ENCODE measurements around the gene TAGAP. TPM values are rescaled to one million over a fixed set of nuclear protein-coding genes. Genes with fewer than 3 reads are reported as not detected.

TAGAP gene
- total RNA-seq, 1 experiment from 2014 or later: 5.7 TPM

GRCh38 chr6:159064477-159064876, 19.7 kb upstream of the TAGAP start:
- Histone ChIP-seq H3K4me1 (replicated peaks) (no peaks in the 10 kb centered on the region), H3K27ac (no peak overlapping the region), H3K4me3 (no peak overlapping the region), H3K36me3 (no peaks in the 10 kb centered on the region), H3K9me3 (replicated peaks) (0 out of 2 replicates have a peak, but pooled peaks cover 3% of the 10 kb centered on the region), H3K27me3 (replicated peaks) (no peaks in the 10 kb centered on the region; the same call in 1 of the 2 replicates)
- DNase-seq (ENCODE audit: low read depth in 1 of 2, low spot score in 2 of 2): no peak

GRCh38 chr6:159063549-159063948, 18.8 kb upstream of the TAGAP start:
- H3K27ac ChIP-seq: no peak overlapping the region
- no peaks in the 10 kb centered on the region for H3K4me1 ChIP-seq (replicated peaks)
- H3K27me3 ChIP-seq (replicated peaks): no peaks in the 10 kb centered on the region; the same call in 1 of the 2 replicates
- H3K36me3 ChIP-seq: no peaks in the 10 kb centered on the region
- DNase-seq (ENCODE audit: low read depth in 1 of 2, low spot score in 2 of 2): no peak
- H3K4me3 ChIP-seq: no peak overlapping the region
- H3K9me3 ChIP-seq (replicated peaks): 0 out of 2 replicates have a peak, but pooled peaks cover 3% of the 10 kb centered on the region

GRCh38 chr6:159062976-159063375, 18.2 kb upstream of the TAGAP start:
- Histone ChIP-seq H3K36me3 (no peaks in the 10 kb centered on the region), H3K4me1 (replicated peaks) (no peaks in the 10 kb centered on the region), H3K27ac (no peak overlapping the region), H3K27me3 (replicated peaks) (no peaks in the 10 kb centered on the region; the same call in 1 of the 2 replicates), H3K9me3 (replicated peaks) (0 out of 2 replicates have a peak, but pooled peaks cover 3% of the 10 kb centered on the region), H3K4me3 (no peak overlapping the region)
- no peak for DNase-seq (ENCODE audit: low read depth in 1 of 2, low spot score in 2 of 2)

GRCh38 chr6:159062564-159062945, 17.8 kb upstream of the TAGAP start:
- 0 out of 2 replicates have a peak, but pooled peaks cover 3% of the 10 kb centered on the region for H3K9me3 ChIP-seq (replicated peaks)
- DNase-seq (ENCODE audit: low read depth in 1 of 2, low spot score in 2 of 2): no peak
- H3K27ac ChIP-seq: no peak overlapping the region
- H3K27me3 ChIP-seq (replicated peaks): no peaks in the 10 kb centered on the region; the same call in 1 of the 2 replicates
- H3K4me1 ChIP-seq (replicated peaks): no peaks in the 10 kb centered on the region
- H3K36me3 ChIP-seq: no peaks in the 10 kb centered on the region
- H3K4me3 ChIP-seq: no peak overlapping the region

GRCh38 chr6:159061805-159062563, 17.2 kb upstream of the TAGAP start:
- Histone ChIP-seq H3K27me3 (replicated peaks) (no peaks in the 10 kb centered on the region; the same call in 1 of the 2 replicates), H3K36me3 (no peaks in the 10 kb centered on the region)

GRCh38 chr6:159061146-159061545, 16.4 kb upstream of the TAGAP start:
- Histone ChIP-seq H3K9me3 (replicated peaks) (0 out of 2 replicates have a peak, but pooled peaks cover 3% of the 10 kb centered on the region), H3K4me3 (no peak overlapping the region), H3K36me3 (no peaks in the 10 kb centered on the region), H3K27me3 (replicated peaks) (no peaks in the 10 kb centered on the region; the same call in 1 of the 2 replicates), H3K27ac (no peak overlapping the region), H3K4me1 (replicated peaks) (peaks cover 9% of the 10 kb centered on the region; the same call in 1 of the 2 replicates)
- DNase-seq (ENCODE audit: low read depth in 1 of 2, low spot score in 2 of 2): no peak

More at GRCh38 chr6:159061805-159062563, 17.2 kb upstream of the TAGAP start:
- H3K27ac ChIP-seq: no peak overlapping the region
- H3K4me1 ChIP-seq (replicated peaks): peaks cover 1% of the 10 kb centered on the region; the same call in 1 of the 2 replicates
- no peak overlapping the region for H3K4me3 ChIP-seq
- 0 out of 2 replicates have a peak, but pooled peaks cover 3% of the 10 kb centered on the region for H3K9me3 ChIP-seq (replicated peaks)
- DNase-seq (ENCODE audit: low read depth in 1 of 2, low spot score in 2 of 2): no peak

- Histone ChIP-seq H3K9me3 (replicated peaks) (no peaks in the 10 kb centered on the region), H3K4me3 (no peak overlapping the region), H3K27ac (no peak overlapping the region), H3K4me1 (replicated peaks) (peaks cover 10% of the 10 kb centered on the region; the same call in 1 of the 2 replicates), H3K36me3 (no peaks in the 10 kb centered on the region), H3K27me3 (replicated peaks) (no peaks in the 10 kb centered on the region; the same call in 1 of the 2 replicates)
- no peak for DNase-seq (ENCODE audit: low read depth in 1 of 2, low spot score in 2 of 2)
Observed at GRCh38 chr6:159059885-159060506, 15.2 kb upstream of the TAGAP start.

- Histone ChIP-seq H3K27me3 (replicated peaks) (no peaks in the 10 kb centered on the region; the same call in 1 of the 2 replicates), H3K4me1 (replicated peaks) (peaks cover 10% of the 10 kb centered on the region; the same call in 1 of the 2 replicates), H3K36me3 (no peaks in the 10 kb centered on the region), H3K9me3 (replicated peaks) (no peaks in the 10 kb centered on the region), H3K4me3 (no peak overlapping the region), H3K27ac (no peak overlapping the region)
- no peak for DNase-seq (ENCODE audit: low read depth in 1 of 2, low spot score in 2 of 2)
Observed at GRCh38 chr6:159059141-159059540, 14.3 kb upstream of the TAGAP start.

GRCh38 chr6:159056899-159057298, 12.1 kb upstream of the TAGAP start:
- Histone ChIP-seq H3K27me3 (replicated peaks) (no peaks in the 10 kb centered on the region), H3K9me3 (replicated peaks) (no peaks in the 10 kb centered on the region), H3K4me1 (replicated peaks) (peaks cover 10% of the 10 kb centered on the region), H3K27ac (no peak overlapping the region), H3K36me3 (no peaks in the 10 kb centered on the region), H3K4me3 (no peak overlapping the region)
- no peak for DNase-seq (ENCODE audit: low read depth in 1 of 2, low spot score in 2 of 2)

- H3K36me3 ChIP-seq: no peaks in the 10 kb centered on the region
- DNase-seq (ENCODE audit: low read depth in 1 of 2, low spot score in 2 of 2): no peak
- H3K4me1 ChIP-seq (replicated peaks): peaks cover 14% of the 10 kb centered on the region
- no peak overlapping the region for H3K4me3 ChIP-seq
- no peaks in the 10 kb centered on the region for H3K27me3 ChIP-seq (replicated peaks)
- H3K9me3 ChIP-seq (replicated peaks): no peaks in the 10 kb centered on the region
- no peak overlapping the region for H3K27ac ChIP-seq
Observed at GRCh38 chr6:159056432-159056831, 11.6 kb upstream of the TAGAP start.

GRCh38 chr6:159056003-159056402, 11.2 kb upstream of the TAGAP start:
- Histone ChIP-seq H3K9me3 (replicated peaks) (no peaks in the 10 kb centered on the region), H3K4me3 (no peak overlapping the region), H3K27ac (no peak overlapping the region), H3K4me1 (replicated peaks) (peaks cover 16% of the 10 kb centered on the region), H3K36me3 (no peaks in the 10 kb centered on the region), H3K27me3 (replicated peaks) (no peaks in the 10 kb centered on the region)
- no peak for DNase-seq (ENCODE audit: low read depth in 1 of 2, low spot score in 2 of 2)

GRCh38 chr6:159053781-159054398, 9.1 kb upstream of the TAGAP start:
- H3K27me3 ChIP-seq (replicated peaks): no peaks in the 10 kb centered on the region
- H3K4me3 ChIP-seq: no peak overlapping the region
- peaks cover 37% of the 10 kb centered on the region for H3K4me1 ChIP-seq (replicated peaks)
- H3K27ac ChIP-seq: no peak overlapping the region
- no peak for DNase-seq (ENCODE audit: low read depth in 1 of 2, low spot score in 2 of 2)
- no peaks in the 10 kb centered on the region for H3K9me3 ChIP-seq (replicated peaks)
- no peaks in the 10 kb centered on the region for H3K36me3 ChIP-seq

GRCh38 chr6:159052720-159053119, 7.9 kb upstream of the TAGAP start:
- DNase-seq (ENCODE audit: low read depth in 1 of 2, low spot score in 2 of 2): no peak

More at GRCh38 chr6:159052720-159053119, 7.9 kb upstream of the TAGAP start:
- no peaks in the 10 kb centered on the region for H3K36me3 ChIP-seq
- H3K27ac ChIP-seq: no peak overlapping the region
- peaks cover 49% of the 10 kb centered on the region for H3K4me1 ChIP-seq (replicated peaks)
- H3K27me3 ChIP-seq (replicated peaks): no peaks in the 10 kb centered on the region
- H3K4me3 ChIP-seq: no peak overlapping the region
- no peaks in the 10 kb centered on the region for H3K9me3 ChIP-seq (replicated peaks)

Measured in SJSA1 (cell line).